SU-DHL-6 (cell line): Measurements from ENCODE around the gene NDUFA7.
"Not testable (repeated sequence)": the region's sequence is repeated elsewhere in the genome, so short reads cannot be mapped to it uniquely, and the experiment has no call there.

Experiments
- CTCF ChIP-seq: fragments of 200-600 bp; sonication (generic); IDR thresholded peaks from one replicate; pipeline ENCODE4 v1.5.1; 2017; ENCODE audit warnings: antibody characterized with exemption, mild to moderate bottlenecking, low read length, moderate library complexity; ENCODE audit not compliant: insufficient read depth, poor library complexity, severe bottlenecking
- EZH2phosphoT487 ChIP-seq: fragments of 200-600 bp; sonication (generic), shearing (Covaris generic); conservative IDR thresholded peaks from 2 replicates; pipeline ENCODE4 v1.6.1; 2018; ENCODE audit warnings: mild to moderate bottlenecking, antibody characterized with exemption, low read length, moderate library complexity, mixed read lengths

- not testable (repeated sequence) for TF ChIP-seq CTCF, EZH2phosphoT487
Observed at GRCh38 chr19:8341504-8341903, 20.3 kb upstream of the NDUFA7 start.
